Motor neuron (in vitro differentiated cells): ENCODE results near the gene CYBB. TPM values are rescaled to one million over a fixed set of nuclear protein-coding genes. Genes with fewer than 3 reads are reported as not detected.
"Not testable (repeated sequence)": the region's sequence is repeated elsewhere in the genome, so short reads cannot be mapped to it uniquely, and the experiment has no call there.

Source experiments
- ATAC-seq, 8 experiments: fragments of 200-7000 bp; cut with Tn5 transposase; replicated peaks in 6 of 8; 2 replicates each; pipeline ENCODE4 v1.8.0; 2021; ENCODE audit warnings: mild to moderate bottlenecking in 8 of 8, moderate library complexity in 8 of 8
- H3K27ac ChIP-seq, 2 donors: fragments of 250-450 bp; sonication (Bioruptor Pico); 2 replicates each; pipeline ENCODE4 v1.9.0; 2021; ENCODE audit warnings: antibody characterized with exemption in 2 of 2, mild to moderate bottlenecking in 2 of 2, moderate library complexity in 1 of 2
- H3K4me1 ChIP-seq, 2 donors: fragments of 250-450 bp; sonication (Bioruptor Pico); replicated peaks in 1 of 2; 2 replicates each; pipeline ENCODE4 v1.6.1; 2021; ENCODE audit warnings: antibody characterized with exemption in 2 of 2, mild to moderate bottlenecking in 2 of 2, moderate library complexity in 1 of 2
- H3K4me3 ChIP-seq, 5 donors: fragments of 250-450 bp; sonication (Bioruptor Pico); 2 replicates each; pipeline ENCODE4 v1.9.0; 2021; ENCODE audit warnings: antibody characterized with exemption in 5 of 5, mild to moderate bottlenecking in 5 of 5, moderate library complexity in 4 of 5
- WGBS, 10 experiments: fragments of 450-650 bp; shearing (Covaris generic); methylation state at CpG; one replicate each; pipeline ENCODE4 v1.0.0; 2022; 5-methylcytosine and 5-hydroxymethylcytosine counted together
- in situ Hi-C, 9 experiments: fragments of 400-800 bp; cut with MboI; loops; one replicate each; pipeline ENCODE4 v1.15.0; 2021; ENCODE audit warnings: low sequenced_read_pairs in 9 of 9, low pct_unique_long_range_greater_than_20kb in 2 of 9; ENCODE audit not compliant: unreplicated experiment in 9 of 9
- total RNA-seq, 8 experiments: library from RNA; unstranded; fragments of 300-600 nt; gene quantifications; 2 replicates each; pipeline versions ENCODE4 v1.2.3 to v1.2.4, GENCODE V29; 2022

Gene CYBB
- total RNA-seq, 8 experiments from 2014 or later, result 0.07 to 0.49 (median 0.17) TPM; not detected in 2

DNA sequence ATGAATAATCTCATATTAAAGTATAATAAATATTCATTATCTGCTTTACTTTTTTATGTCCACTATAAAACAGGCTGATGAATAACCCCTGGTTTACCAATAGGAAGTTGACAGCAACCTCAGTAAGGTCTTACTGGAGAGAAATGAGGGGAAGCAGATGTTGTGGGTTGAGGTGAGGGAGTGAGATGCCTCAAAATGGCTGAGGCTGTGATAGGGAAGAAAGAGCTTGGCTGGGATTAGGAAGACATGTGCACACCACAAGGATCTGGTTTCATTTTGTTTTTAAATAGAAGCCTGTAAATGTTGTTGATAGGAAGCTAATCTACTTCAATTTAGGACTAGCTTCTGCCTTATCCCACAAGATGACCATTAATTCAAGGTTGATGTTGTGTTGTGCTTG is 14.4 kb upstream of the CYBB start:
- Histone ChIP-seq H3K4me1 (no peaks in the 10 kb centered on the region), H3K27ac (no peak overlapping the region), H3K4me3 (no peak overlapping the region)
- in situ Hi-C loops, result no loop called here
- ATAC-seq, result no peak

DNA sequence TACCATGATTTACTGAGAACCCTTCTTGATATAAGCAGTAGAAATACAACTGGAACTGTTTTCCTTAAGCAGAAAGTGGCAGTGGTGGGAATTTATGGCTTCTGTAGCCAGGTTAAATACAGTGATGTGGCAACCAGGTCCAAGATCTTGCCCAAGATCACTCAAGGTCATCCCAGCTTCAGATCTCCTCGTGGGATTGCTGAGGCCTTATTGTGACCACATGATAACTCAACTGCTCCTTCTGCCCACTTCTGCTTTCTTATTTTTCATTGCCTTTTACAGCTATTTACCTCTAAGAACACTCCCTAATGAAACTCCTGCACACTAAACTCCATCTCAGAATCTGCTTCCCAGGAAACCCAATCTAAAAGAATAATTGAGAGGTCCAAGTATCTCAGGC is 12.4 kb upstream of the CYBB start:
- H3K4me1 ChIP-seq, result no peaks in the 10 kb centered on the region
- no peak for ATAC-seq
- H3K4me3 ChIP-seq, result no peak overlapping the region
- in situ Hi-C loops, result no loop called here
- WGBS, 10 experiments, result 0 to 100% (median 19%) methylated on average over 1 of the region's 1 CpG; no CpG with 5 or more reads in 6 of the 10 experiments
- H3K27ac ChIP-seq, result no peak overlapping the region

GRCh38 chrX:37768866-37769265 is 11.0 kb upstream of the CYBB start:
- WGBS, 10 experiments, result 79% methylated on average over 3 of the region's 9 CpGs; no CpG with 5 or more reads in 9 of the 10 experiments
- H3K4me3 ChIP-seq, in situ Hi-C loops: not testable (repeated sequence)

DNA sequence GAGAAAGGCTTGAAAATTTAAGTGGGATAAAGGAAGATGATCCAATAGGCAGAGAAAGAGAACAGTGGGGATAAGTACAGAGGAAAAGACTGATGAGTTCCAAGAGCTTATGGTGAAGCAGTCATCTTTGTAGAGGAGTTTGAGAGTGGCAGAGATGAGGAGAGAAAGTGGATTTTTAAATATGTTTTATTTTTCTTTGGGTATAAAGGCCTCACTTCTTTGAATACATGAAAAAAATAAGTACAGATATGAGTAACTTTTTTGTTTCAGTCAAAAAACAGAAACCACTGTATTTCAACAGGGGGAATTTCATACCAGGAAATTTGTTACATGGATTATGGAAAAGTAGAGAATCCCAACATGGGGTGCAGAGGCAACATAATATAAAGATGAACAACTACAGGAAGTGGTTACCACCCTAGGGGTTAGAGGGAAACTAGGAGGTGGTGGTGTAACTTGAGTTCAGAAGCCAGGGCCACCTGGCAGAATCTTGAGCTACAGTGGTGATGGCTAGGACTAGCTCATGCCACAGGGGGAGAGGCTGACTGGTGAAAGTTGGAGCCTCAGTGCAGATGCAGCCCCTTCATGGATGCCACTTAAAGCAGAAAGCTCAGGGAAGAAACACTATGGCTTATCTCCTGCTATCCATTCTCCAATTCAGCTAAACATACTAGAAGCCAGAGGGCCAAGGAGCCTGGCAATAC is 3.4 kb upstream of the CYBB start:
- ATAC-seq, result no peak
- no peak overlapping the region for H3K27ac ChIP-seq
- no peak overlapping the region for H3K4me3 ChIP-seq
- in situ Hi-C loops, result no loop called here
- no peaks in the 10 kb centered on the region for H3K4me1 ChIP-seq

More at GRCh38 chrX:37768866-37769265, 11.0 kb upstream of the CYBB start:
- not testable (repeated sequence) for H3K4me1 ChIP-seq, ATAC-seq, H3K27ac ChIP-seq

- H3K4me1 ChIP-seq, result no peaks in the 10 kb centered on the region
- no peak overlapping the region for H3K4me3 ChIP-seq
- in situ Hi-C loops, result no loop called here
- no peak for ATAC-seq
- 0 to 33% (median 15%) methylated on average over 1 to 2 of the region's 2 CpGs; no CpG with 5 or more reads in 6 of the 10 experiments for WGBS, 10 experiments
- H3K27ac ChIP-seq, result no peak overlapping the region
Observed at GRCh38 chrX:37776987-37777325, 2.9 kb upstream of the CYBB start.

DNA sequence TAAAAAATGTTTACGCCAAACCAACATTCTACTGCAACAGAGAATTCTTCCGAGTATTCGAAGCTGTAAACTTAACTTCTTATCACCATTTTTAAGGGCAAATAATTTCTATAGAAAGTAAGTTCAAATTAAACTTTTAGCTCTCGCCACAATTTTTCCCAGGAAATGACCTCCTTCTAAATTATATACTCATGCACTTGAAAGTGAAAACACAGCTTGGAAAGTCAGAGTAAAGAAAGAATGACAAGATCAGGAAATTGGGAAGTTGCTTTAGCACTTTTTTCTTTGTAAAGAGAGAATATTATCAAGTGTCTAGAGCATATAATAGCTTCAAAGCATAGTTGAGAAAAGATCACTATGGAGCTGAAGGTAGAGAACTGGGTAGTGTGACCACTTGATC is 1.2 kb downstream of the CYBB start:
- WGBS, 10 experiments, result 51 to 100% (median 84%) methylated on average over 1 to 4 of the region's 4 CpGs; no CpG with 5 or more reads in 2 of the 10 experiments
- Histone ChIP-seq H3K27ac (no peak overlapping the region), H3K4me3 (no peak overlapping the region), H3K4me1 (no peaks in the 10 kb centered on the region)
- in situ Hi-C loops, result no loop called here
- ATAC-seq, result no peak

DNA sequence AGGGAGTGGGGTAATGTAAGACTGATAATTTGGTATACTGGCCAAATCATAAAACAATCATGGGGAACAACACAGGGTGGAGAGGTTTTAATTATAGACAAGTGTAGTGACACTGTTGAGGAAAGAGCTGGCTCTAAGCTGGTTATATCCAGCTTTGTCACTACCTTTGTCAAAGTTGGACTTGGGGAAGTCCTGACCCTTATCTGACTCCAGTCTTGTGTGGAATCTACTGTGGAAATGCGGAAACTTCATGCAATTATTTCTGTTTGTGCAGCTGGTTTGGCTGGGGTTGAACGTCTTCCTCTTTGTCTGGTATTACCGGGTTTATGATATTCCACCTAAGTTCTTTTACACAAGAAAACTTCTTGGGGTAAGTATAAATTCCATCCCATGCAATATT is 2.0 kb downstream of the CYBB start:
- in situ Hi-C loops, result no loop called here
- WGBS, 10 experiments, result 29 to 100% (median 58%) methylated on average over 1 to 3 of the region's 3 CpGs; no CpG with 5 or more reads in 6 of the 10 experiments
- Histone ChIP-seq H3K27ac (no peak overlapping the region), H3K4me1 (no peaks in the 10 kb centered on the region), H3K4me3 (no peak overlapping the region)
- ATAC-seq, result peak in 1 of 8 experiments; percentile 13

GRCh38 chrX:37782359-37782758 is 2.5 kb downstream of the CYBB start:
- no peak overlapping the region for H3K27ac ChIP-seq
- no peak for ATAC-seq
- in situ Hi-C loops, result no loop called here
- no peaks in the 10 kb centered on the region for H3K4me1 ChIP-seq
- H3K4me3 ChIP-seq, result no peak overlapping the region
- 71% methylated on average over 1 of the region's 1 CpG; no CpG with 5 or more reads in 9 of the 10 experiments for WGBS, 10 experiments

- Histone ChIP-seq H3K4me3 (no peak overlapping the region), H3K4me1 (no peaks in the 10 kb centered on the region), H3K27ac (no peak overlapping the region)
- in situ Hi-C loops, result no loop called here
- ATAC-seq, result no peak
- 0 to 90% (median 30%) methylated on average over 1 to 3 of the region's 4 CpGs; no CpG with 5 or more reads in 4 of the 10 experiments for WGBS, 10 experiments
Observed at GRCh38 chrX:37783305-37783704, 3.4 kb downstream of the CYBB start.

GRCh38 chrX:37785569-37785968 is 5.7 kb downstream of the CYBB start:
- in situ Hi-C loops, result no loop called here
- Histone ChIP-seq H3K27ac (no peak overlapping the region), H3K4me1 (no peaks in the 10 kb centered on the region), H3K4me3 (no peak overlapping the region)
- ATAC-seq, result no peak
- 63 to 100% (median 80%) methylated on average over 1 to 3 of the region's 3 CpGs; no CpG with 5 or more reads in 7 of the 10 experiments for WGBS, 10 experiments

- 0 to 100% (median 83%) methylated on average over 1 to 3 of the region's 3 CpGs; no CpG with 5 or more reads in 3 of the 10 experiments for WGBS, 10 experiments
- ATAC-seq, result no peak
- in situ Hi-C loops, result no loop called here
- H3K4me1 ChIP-seq, result no peaks in the 10 kb centered on the region
- H3K27ac ChIP-seq, result no peak overlapping the region
- H3K4me3 ChIP-seq, result no peak overlapping the region
Observed at GRCh38 chrX:37786624-37787422, 7.0 kb downstream of the CYBB start.

DNA sequence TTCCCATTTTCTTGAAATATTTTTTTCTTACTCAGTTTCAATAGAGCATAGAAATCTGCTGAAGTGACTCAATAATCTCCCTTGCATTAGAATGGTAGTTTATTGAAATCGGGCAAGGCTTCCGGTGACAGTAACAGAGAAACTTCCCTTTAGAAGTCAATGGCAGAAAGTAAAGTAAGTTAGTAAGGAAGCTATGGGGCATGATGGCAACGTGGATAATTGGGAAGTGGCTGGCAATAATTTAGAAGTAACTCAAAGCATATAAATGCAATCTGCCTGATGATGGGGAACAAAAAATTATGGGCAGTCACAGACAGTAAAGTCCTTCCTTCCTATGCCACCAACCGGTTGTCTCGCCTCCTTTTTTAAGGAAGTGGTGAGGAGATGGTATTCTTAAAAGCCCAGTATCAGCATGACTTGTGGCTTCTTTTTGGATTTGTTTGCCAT is 7.6 kb downstream of the CYBB start:
- Histone ChIP-seq H3K4me3 (no peak overlapping the region), H3K4me1 (no peaks in the 10 kb centered on the region), H3K27ac (no peak overlapping the region)
- ATAC-seq, result no peak
- whole genome bisulfite sequencing, 10 experiments, result 0 to 100% (median 74%) methylated on average over 1 to 5 of the region's 5 CpGs; no CpG with 5 or more reads in 3 of the 10 experiments
- in situ Hi-C loops, result no loop called here

GRCh38 chrX:37796310-37796709 is 16.5 kb downstream of the CYBB start:
- Histone ChIP-seq H3K4me3 (no peak overlapping the region), H3K27ac (no peak overlapping the region), H3K4me1 (no peaks in the 10 kb centered on the region)
- no peak for ATAC-seq
- in situ Hi-C loops, result no loop called here

GRCh38 chrX:37796805-37797204 is 16.9 kb downstream of the CYBB start:
- no peak overlapping the region for H3K4me3 ChIP-seq
- no peak for ATAC-seq
- in situ Hi-C loops, result no loop called here

More at GRCh38 chrX:37796805-37797204, 16.9 kb downstream of the CYBB start:
- no peak overlapping the region for H3K27ac ChIP-seq
- no peaks in the 10 kb centered on the region for H3K4me1 ChIP-seq
